Endothelial cell of umbilical vein (primary cell): Measurements from ENCODE around the gene CMTM2. TPM values are rescaled to one million over a fixed set of nuclear protein-coding genes. Genes with fewer than 3 reads are reported as not detected.
A peak's percentile ranks its signal among the peaks of the same experiment; 100 is the strongest.

Experiments
- Bru-seq: library from RNA; stranded (reverse); fragments of 400-500 nt; gene quantifications from one replicate; lab custom pipeline; 2021; lab: Mats Ljungman, UMichigan
- BruChase-seq, 2 experiments: library from RNA; stranded (reverse); fragments of 400-500 nt; gene quantifications; one replicate each; lab custom pipeline; 2021; lab: Mats Ljungman, UMichigan
- BruUV-seq: library from RNA; stranded (reverse); fragments of 400-500 nt; replicated peaks from 2 replicates; lab custom pipeline; 2021; lab: Mats Ljungman, UMichigan
- CTCF ChIA-PET: fragments of 300-600, 350-600 bp; sonication (Branson Sonifier 250); formaldehyde crosslinking; loops from one replicate; lab custom pipeline; 2021; ENCODE audit warnings: antibody characterized with exemption, inconsistent platforms; lab: Charles Lee
- POLR2A ChIA-PET: fragments of 300-600, 350-600 bp; sonication (Branson Sonifier 250); formaldehyde crosslinking; loops from one replicate; lab custom pipeline; 2021; ENCODE audit warnings: antibody characterized with exemption, inconsistent platforms; lab: Charles Lee
- DNase-seq: peaks from one replicate; pipeline ENCODE4 v3.0.0-alpha.2; 2011; ENCODE audit warnings: low read depth, low spot score
- FAIRE-seq: peaks from 2 replicates; lab custom pipeline; 2011; peaks lifted over from hg19 to GRCh38; lab: Jason Lieb, UNC
- H2AFZ ChIP-seq: 2 replicates; pipeline ENCODE4 v1.6.0; 2012; ENCODE audit warnings: low read depth, low read length, control low read depth, inconsistent platforms
- H3K27ac ChIP-seq: 2 replicates; pipeline ENCODE4 v1.5.1; 2011; ENCODE audit warnings: low read depth, mild to moderate bottlenecking, control low read depth, low read length, moderate library complexity; ENCODE audit not compliant: insufficient read depth
- H3K27me3 ChIP-seq, 2 experiments: 2 replicates each; pipeline versions ENCODE4 v1.6.0 to v1.6.1; 2011; ENCODE audit warnings: low read length in 2 of 2, mixed read lengths in 1 of 2; ENCODE audit not compliant: control insufficient read depth in 2 of 2, insufficient read depth in 2 of 2
- H3K36me3 ChIP-seq, 2 experiments: 2 replicates in 1 of 2; 3 replicates in 1 of 2; pipeline ENCODE4 v1.5.1; 2011; ENCODE audit warnings: low read length in 2 of 2, mild to moderate bottlenecking in 1 of 2, moderate library complexity in 1 of 2; ENCODE audit not compliant: control insufficient read depth in 2 of 2, insufficient read depth in 2 of 2; ENCODE audit errors: extremely low read depth in 1 of 2
- H3K4me1 ChIP-seq: 3 replicates; pipeline ENCODE4 v1.5.1; 2011; ENCODE audit warnings: mild to moderate bottlenecking, low read length; ENCODE audit not compliant: control insufficient read depth, insufficient read depth; ENCODE audit errors: extremely low read depth
- H3K4me2 ChIP-seq: 2 replicates; pipeline ENCODE4 v1.6.1; 2011; ENCODE audit warnings: low read length, control low read depth, mixed read lengths; ENCODE audit not compliant: insufficient read depth
- H3K4me3 ChIP-seq, 3 experiments: fragments of 200-600 bp in 1 of 3; sonication (generic), shearing (Covaris generic) in 1 of 3; replicated peaks in 1 of 3; 2 replicates each; pipeline ENCODE4 v1.5.1; 2011 to 2016; ENCODE audit warnings: control low read depth in 3 of 3, low read length in 3 of 3, mild to moderate bottlenecking in 2 of 3, inconsistent platforms in 1 of 3, low read depth in 1 of 3, moderate library complexity in 1 of 3; ENCODE audit not compliant: insufficient read depth in 1 of 3
- H3K79me2 ChIP-seq: 2 replicates; pipeline ENCODE4 v1.6.0; 2012; ENCODE audit warnings: low read length, inconsistent platforms; ENCODE audit not compliant: control insufficient read depth, insufficient read depth
- H3K9ac ChIP-seq: replicated peaks from 2 replicates; pipeline ENCODE3; 2011; ENCODE audit warnings: low read length, control low read depth; ENCODE audit not compliant: insufficient read depth; ENCODE audit errors: extremely low read depth
- H3K9me1 ChIP-seq: replicated peaks from 3 replicates; pipeline ENCODE4 v1.6.0; 2011; ENCODE audit warnings: mild to moderate bottlenecking, low read length; ENCODE audit not compliant: control insufficient read depth, insufficient read depth; ENCODE audit errors: extremely low read depth
- H3K9me3 ChIP-seq: replicated peaks from 2 replicates; pipeline ENCODE4 v1.5.1; 2012; ENCODE audit warnings: low read length, inconsistent platforms; ENCODE audit not compliant: control insufficient read depth, insufficient read depth
- H4K20me1 ChIP-seq: replicated peaks from 2 replicates; pipeline ENCODE3; 2011; ENCODE audit warnings: mild to moderate bottlenecking, low read length; ENCODE audit not compliant: control insufficient read depth, insufficient read depth; ENCODE audit errors: extremely low read depth
- CTCF ChIP-seq, 2 donors: IDR thresholded peaks; 1 replicate in 1 of 2; 2 replicates in 1 of 2; pipeline ENCODE4 v1.5.1; 2011; ENCODE audit warnings: low read length in 2 of 2, mild to moderate bottlenecking in 2 of 2, moderate library complexity in 2 of 2, control low read depth in 1 of 2, inconsistent platforms in 1 of 2, low read depth in 1 of 2; ENCODE audit not compliant: insufficient read depth in 1 of 2; ENCODE audit errors: extremely low read depth in 1 of 2
- EZH2 ChIP-seq: IDR thresholded peaks from 2 replicates; pipeline ENCODE4 v1.6.1; 2012; ENCODE audit warnings: borderline replicate concordance, low read depth, mild to moderate bottlenecking, moderate library complexity, low read length, inconsistent platforms; ENCODE audit not compliant: severe bottlenecking
- FOS ChIP-seq: IDR thresholded peaks from 2 replicates; pipeline ENCODE4 v1.6.1; 2011; ENCODE audit warnings: mild to moderate bottlenecking, low read length, moderate library complexity, borderline replicate concordance; ENCODE audit not compliant: insufficient read depth
- GATA2 ChIP-seq: IDR thresholded peaks from 2 replicates; pipeline ENCODE4 v1.7.0; 2011; ENCODE audit warnings: low read depth, mild to moderate bottlenecking, moderate library complexity, mixed read lengths, low read length; ENCODE audit not compliant: insufficient read length, insufficient read depth
- JUN ChIP-seq: IDR thresholded peaks from 2 replicates; pipeline ENCODE4 v1.6.1; 2011; ENCODE audit warnings: borderline replicate concordance, low read depth; ENCODE audit not compliant: insufficient read length, insufficient read depth
- MYC ChIP-seq: IDR thresholded peaks from one replicate; pipeline ENCODE4 v1.6.1; 2011; ENCODE audit warnings: mild to moderate bottlenecking, low read depth, low read length
- POLR2A ChIP-seq: IDR thresholded peaks from 2 replicates; pipeline ENCODE4 v1.6.1; 2012; ENCODE audit warnings: low read depth, mild to moderate bottlenecking, control low read depth, low read length
- POLR2AphosphoS5 ChIP-seq: IDR thresholded peaks from 2 replicates; pipeline ENCODE4 v1.6.1; 2012; ENCODE audit warnings: low read depth, mild to moderate bottlenecking, control low read depth, low read length, moderate library complexity; ENCODE audit not compliant: insufficient read depth
- dilution Hi-C: fragments of 300-500 bp; cut with MboI; formaldehyde crosslinking; loops from one replicate; pipeline ENCODE4 v1.15.0; 2019; ENCODE audit warnings: low sequenced_read_pairs; ENCODE audit not compliant: extremely low pct_ligation_motif_present
- intact Hi-C: fragments of 100-400 bp; cut with micrococcal nuclease; formaldehyde crosslinking; loops from one replicate; pipeline ENCODE4 v1.10.0; 2022
- long read RNA-seq: library from polyadenylated mRNA; stranded (forward); transcript quantifications from one replicate; pipeline ENCODE4 v2.0.0, GENCODE V29; 2021
- polyA minus RNA-seq, 3 experiments: library from RNA; depleted of rRNA, polyadenylated mRNA; stranded (reverse); fragments of >200 nt; gene quantifications; 1 replicate in 1 of 3; 2 replicates in 2 of 3; pipeline ENCODE4 v1.2.3, GENCODE V29; 2011
- polyA plus RNA-seq, 4 experiments: library from polyadenylated mRNA; depleted of rRNA in 3 of 4; stranded (reverse) in 3 of 4; unstranded in 1 of 4; fragments of >200 nt; gene quantifications; 2 replicates each; pipeline versions ENCODE4 v1.2.1 to v1.2.3, GENCODE V29; 2011 to 2012; ENCODE audit warnings: missing spikeins in 1 of 4
- total RNA-seq: library from RNA; stranded (reverse); gene quantifications from 2 replicates; pipeline ENCODE4 v1.2.3, GENCODE V29; 2021
- TF ChIP-seq, protein P1 (sequence below): IDR thresholded peaks from 2 replicates; pipeline ENCODE4 v1.6.1; 2011; ENCODE audit not compliant: insufficient read depth, insufficient read length

The CMTM2 gene, protein sequence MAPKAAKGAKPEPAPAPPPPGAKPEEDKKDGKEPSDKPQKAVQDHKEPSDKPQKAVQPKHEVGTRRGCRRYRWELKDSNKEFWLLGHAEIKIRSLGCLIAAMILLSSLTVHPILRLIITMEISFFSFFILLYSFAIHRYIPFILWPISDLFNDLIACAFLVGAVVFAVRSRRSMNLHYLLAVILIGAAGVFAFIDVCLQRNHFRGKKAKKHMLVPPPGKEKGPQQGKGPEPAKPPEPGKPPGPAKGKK
- not detected in 2 replicates for total RNA-seq
- not detected in 2 replicates for polyA plus RNA-seq
- polyA plus RNA-seq (2011; cell fraction: cytosol; rRNA removed): not detected in 2 replicates
- polyA plus RNA-seq (2011; cell fraction: nucleus; rRNA removed): 0.20 TPM in 1 of 2 replicates, not detected in the other
- not detected in 2 replicates for polyA plus RNA-seq (2012)
- polyA minus RNA-seq: 1.6 TPM in 1 of 2 replicates, not detected in the other
- polyA minus RNA-seq (2011; cell fraction: cytosol; rRNA and poly(A)+ RNA removed): not detected
- polyA minus RNA-seq (2011; cell fraction: nucleus; rRNA and poly(A)+ RNA removed): not detected in 2 replicates
- Bru-seq, nascent RNA: percentile 13 among the genes with signal in this experiment
- percentile 26 among the genes with signal in this experiment for BruChase-seq, experiment 1, labeled RNA remaining after a 6-hour chase
- percentile 24 among the genes with signal in this experiment for BruChase-seq, experiment 2, labeled RNA remaining after a 2-hour chase
- long read RNA-seq: 0 reads

DNA sequence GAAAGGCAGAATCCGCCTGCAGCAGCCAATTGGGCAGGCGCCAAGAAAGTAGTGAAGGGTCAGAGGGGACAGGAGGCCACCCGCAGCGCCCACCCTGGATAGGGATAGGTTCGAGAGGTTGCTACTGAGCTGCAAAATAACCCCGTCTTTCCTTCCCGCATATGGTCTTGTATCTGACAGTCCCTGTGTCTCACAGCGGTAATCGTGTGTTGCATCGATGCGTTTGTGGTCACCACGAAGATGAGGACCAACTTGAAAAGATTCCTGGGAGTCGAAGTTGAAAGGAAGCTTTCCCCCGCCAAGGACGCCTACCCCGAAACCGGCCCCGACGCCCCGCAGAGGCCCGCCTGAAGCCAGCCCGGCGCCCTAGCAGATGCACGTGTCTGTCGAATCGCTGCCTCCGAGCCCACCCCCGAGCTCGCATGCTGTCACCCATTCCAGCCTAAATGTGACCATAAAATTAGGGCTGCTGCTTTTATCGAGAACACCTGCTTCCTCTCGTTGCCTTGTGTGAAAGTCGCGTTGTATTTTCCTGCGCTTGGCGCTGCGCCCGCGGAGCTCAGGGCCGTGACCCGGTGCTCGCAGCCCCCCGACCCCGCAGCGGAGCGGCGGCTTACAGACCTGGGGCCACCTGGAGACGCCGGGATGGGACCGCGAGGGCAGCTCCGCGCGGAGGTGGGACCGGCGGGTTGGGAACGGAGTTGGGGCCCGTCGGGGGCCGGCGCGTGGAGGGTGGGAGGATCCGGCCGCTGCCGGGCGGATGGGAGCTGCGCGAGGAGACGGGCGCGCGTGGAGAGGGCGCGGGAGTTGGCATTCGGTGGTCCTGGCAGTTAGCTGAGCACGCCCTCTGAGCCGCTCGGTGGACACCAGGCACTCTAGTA is at the start of gene CMTM2:
Gene CMTM2 (plus strand): TSS at position 813 of the 881 bp plus-strand sequence. CDS start 145 bp downstream, outside the sequence.
- Histone ChIP-seq H3K9ac (no peak within 1 kb of the TSS), H2AFZ (peak within 1 kb of the TSS; percentile 83)
- dilution Hi-C loops: no loop called here

DNA sequence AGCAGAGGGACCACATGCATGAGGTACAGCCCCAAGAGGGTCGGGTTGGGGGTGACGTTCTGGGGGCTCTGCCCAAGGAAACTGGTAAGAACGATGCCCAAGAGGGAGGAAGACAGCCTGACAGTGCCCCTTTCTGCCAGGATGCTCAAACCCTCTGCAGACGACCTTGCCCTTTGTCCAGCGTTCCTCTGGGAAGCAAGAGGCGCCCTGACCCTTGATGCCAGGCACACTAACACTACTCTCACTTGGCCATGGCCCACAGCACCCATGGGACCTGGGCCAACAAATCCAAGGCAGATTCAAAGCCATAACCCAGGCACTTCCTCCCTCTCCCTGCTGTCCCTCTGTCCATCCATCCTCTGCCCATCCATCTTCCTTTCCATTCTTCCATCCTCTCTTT is 49.8 kb upstream of the CMTM2 start:
- H3K27me3 ChIP-seq: no peaks in the 10 kb centered on the region
- POLR2A ChIA-PET: no interaction called here

More for the DNA sequence above, at the start of gene CMTM2:
- H3K9me1 ChIP-seq: no peaks in the 10 kb centered on the region
- ChIA-PET POLR2A (no interaction called here), CTCF (interaction anchor here (1.3 to 1.6 kb wide), 4 partner anchors 9 to 294 kb away, joined by 4 to 7 read pairs (median 4); no protein-coding TSS in a partner anchor)
- H3K9me3 ChIP-seq: no peaks in the 10 kb centered on the region
- DNase-seq (no peak), FAIRE-seq (peak; percentile 43)
- peaks cover 4 to 13% of the 10 kb centered on the region in 2 experiments for H3K27me3 ChIP-seq
- no peak within 1 kb of the TSS for H3K27ac ChIP-seq
- no peak for TF ChIP-seq GATA2
- peak; percentile 67 for TF ChIP-seq EZH2
- no peak for TF ChIP-seq MYC
- H3K4me2 ChIP-seq: peak within 1 kb of the TSS; percentile 63
- no peaks in the 10 kb centered on the region for H3K79me2 ChIP-seq
- H3K4me3 ChIP-seq: peak within 1 kb of the TSS in 1 of 3 experiments; percentile 8
- no peaks in the 10 kb centered on the region for H4K20me1 ChIP-seq
- BruUV-seq: no TSS peak
- peaks cover 11% of the 10 kb centered on the region for H3K4me1 ChIP-seq
- intact Hi-C loops: no loop called here
- no peaks in the 10 kb centered on the region for H3K36me3 ChIP-seq

More for the DNA sequence above, 49.8 kb upstream of the CMTM2 start:
- dilution Hi-C loops: no loop called here
- Histone ChIP-seq H3K9me1 (no peaks in the 10 kb centered on the region), H2AFZ (no peak overlapping the region), H3K27ac (no peak overlapping the region), H3K4me2 (no peak overlapping the region), H3K4me3 (no peak overlapping the region), H3K9me3 (no peaks in the 10 kb centered on the region), H4K20me1 (no peaks in the 10 kb centered on the region), H3K4me1 (peaks cover 4% of the 10 kb centered on the region), H3K79me2 (no peaks in the 10 kb centered on the region), H3K36me3 (peaks cover 0 to 11% of the 10 kb centered on the region in 2 experiments), H3K9ac (no peak overlapping the region)
- CTCF ChIA-PET: no interaction called here
- no peak for DNase-seq
- no peak for TF ChIP-seq FOS
- TF ChIP-seq JUN: no peak
- TF ChIP-seq GATA2: no peak
- no peak for TF ChIP-seq POLR2AphosphoS5
- no peak for TF ChIP-seq MYC
- no peak for TF ChIP-seq POLR2A
- no peak for TF ChIP-seq CTCF (IDR thresholded peaks at IDR 0.05; ENCODE audit: extremely low read depth in 1 of 2, insufficient read depth in 1 of 2, low read depth in 1 of 2, low read length in 2 of 2)
- TF ChIP-seq EZH2: no peak
- TF ChIP-seq, protein P1, sequence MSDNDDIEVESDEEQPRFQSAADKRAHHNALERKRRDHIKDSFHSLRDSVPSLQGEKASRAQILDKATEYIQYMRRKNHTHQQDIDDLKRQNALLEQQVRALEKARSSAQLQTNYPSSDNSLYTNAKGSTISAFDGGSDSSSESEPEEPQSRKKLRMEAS: no peak
- intact Hi-C loops: no loop called here
- BruUV-seq: no TSS peak
- no peak for FAIRE-seq
